ENCODE results near the gene ST3GAL5. TPM values are rescaled to one million over a fixed set of nuclear protein-coding genes. Genes with fewer than 3 reads are reported as not detected.

Gene ST3GAL5
- total and polyA plus RNA-seq, 2 donors (not counting 1 experiment from before 2014, with no cell fraction given) = 42.6 to 94.3 TPM

DNA sequence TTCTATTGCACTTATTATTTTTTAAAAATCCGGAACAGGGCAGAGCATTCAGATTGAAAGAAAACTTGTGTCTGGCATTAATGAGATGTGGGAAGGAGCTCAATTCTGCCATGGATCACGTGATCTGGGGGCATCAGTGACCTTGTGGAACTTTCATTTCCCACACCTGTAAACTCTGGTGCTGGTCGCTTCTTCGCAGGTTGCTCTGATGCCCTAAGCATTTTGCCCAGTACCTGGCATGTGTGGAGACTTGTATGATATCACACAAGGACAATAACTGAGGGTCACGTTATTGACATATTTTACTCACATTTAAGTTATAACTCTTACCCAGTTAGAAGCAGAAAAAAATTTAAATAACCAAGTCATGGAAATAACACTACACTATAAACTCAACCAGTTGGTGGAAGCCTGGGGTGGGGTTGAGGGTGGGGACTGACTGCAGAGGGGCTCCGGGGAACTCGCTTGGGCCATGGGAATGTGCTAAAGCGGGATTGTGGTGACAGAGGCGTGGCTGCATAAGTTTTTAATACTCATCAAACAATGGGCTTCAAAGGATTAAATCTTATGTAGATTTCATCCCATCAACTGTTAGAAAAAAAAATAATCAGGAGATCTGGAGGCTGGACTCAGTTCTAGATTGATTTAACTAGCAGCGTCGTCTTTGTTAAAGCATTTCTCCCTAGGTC lies 36.5 kb downstream of the ST3GAL5 start:
- intact Hi-C loops (cut with micrococcal nuclease) = loop anchor here (2.0 to 5.0 kb wide), 2 partner anchors 145 to 185 kb away; no protein-coding TSS in a partner anchor
- ChIA-PET POLR2A (interaction anchor here (1.7 to 4.2 kb wide), 2 partner anchors 22 to 36 kb away, joined by 5 to 25 read pairs; partner anchors contain the start of gene ST3GAL5), CTCF (interaction anchor here (0.8 to 6.6 kb wide), 8 partner anchors 9 to 228 kb away, joined by 3 to 68 read pairs (median 6); partner anchors contain the start of gene ST3GAL5)
- H3K4me1 ChIP-seq (ENCODE audit: control insufficient read depth in 2 of 2, insufficient read depth in 2 of 2, low read length in 2 of 2) = peaks cover 49 to 55% of the 10 kb centered on the region in 2 donors
- H3K79me2 ChIP-seq (ENCODE audit: control insufficient read depth, insufficient read depth, low read length) = peaks cover 44% of the 10 kb centered on the region
- Mint-ChIP-seq H3K27ac (peak overlapping the region; percentile 99), H3K4me1 (peaks cover 66% of the 10 kb centered on the region), H3K4me3 (peak overlapping the region; percentile 87), H3K27me3 (no peaks in the 10 kb centered on the region), H3K9me3 (ENCODE audit: insufficient read depth) (no peaks in the 10 kb centered on the region)
- DNase-seq (no peak), ATAC-seq (ENCODE audit: low read depth) (no peak)
- peak overlapping the region in 3 of 5 experiments; percentile 23 to 56 (median 47) for H3K4me3 ChIP-seq (ENCODE audit: control extremely low read depth in 1 of 5, extremely low read depth in 1 of 5, insufficient read depth in 1 of 5, low read depth in 2 of 5, low read length in 4 of 5)
- H3K27me3 ChIP-seq (replicated peaks in 1 of 4; ENCODE audit: control extremely low read depth in 1 of 4, control insufficient read depth in 3 of 4, insufficient read depth in 4 of 4, low read length in 3 of 4) = no peaks in the 10 kb centered on the region
- H4K20me1 ChIP-seq (ENCODE audit: control insufficient read depth, insufficient read depth, low read length, poor library complexity, severe bottlenecking) = no peaks in the 10 kb centered on the region
- no peak for TF ChIP-seq EZH2 (IDR thresholded peaks at IDR 0.05; ENCODE audit: borderline replicate concordance, insufficient read depth, low read depth, low read length, poor library complexity, severe bottlenecking)
- TF ChIP-seq, protein P1, sequence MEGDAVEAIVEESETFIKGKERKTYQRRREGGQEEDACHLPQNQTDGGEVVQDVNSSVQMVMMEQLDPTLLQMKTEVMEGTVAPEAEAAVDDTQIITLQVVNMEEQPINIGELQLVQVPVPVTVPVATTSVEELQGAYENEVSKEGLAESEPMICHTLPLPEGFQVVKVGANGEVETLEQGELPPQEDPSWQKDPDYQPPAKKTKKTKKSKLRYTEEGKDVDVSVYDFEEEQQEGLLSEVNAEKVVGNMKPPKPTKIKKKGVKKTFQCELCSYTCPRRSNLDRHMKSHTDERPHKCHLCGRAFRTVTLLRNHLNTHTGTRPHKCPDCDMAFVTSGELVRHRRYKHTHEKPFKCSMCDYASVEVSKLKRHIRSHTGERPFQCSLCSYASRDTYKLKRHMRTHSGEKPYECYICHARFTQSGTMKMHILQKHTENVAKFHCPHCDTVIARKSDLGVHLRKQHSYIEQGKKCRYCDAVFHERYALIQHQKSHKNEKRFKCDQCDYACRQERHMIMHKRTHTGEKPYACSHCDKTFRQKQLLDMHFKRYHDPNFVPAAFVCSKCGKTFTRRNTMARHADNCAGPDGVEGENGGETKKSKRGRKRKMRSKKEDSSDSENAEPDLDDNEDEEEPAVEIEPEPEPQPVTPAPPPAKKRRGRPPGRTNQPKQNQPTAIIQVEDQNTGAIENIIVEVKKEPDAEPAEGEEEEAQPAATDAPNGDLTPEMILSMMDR (IDR thresholded peaks at IDR 0.05) = no peak
- WGBS (ENCODE audit: insufficient coverage) = 67% methylated on average over 1 of the region's 11 CpGs
- H3K4me2 ChIP-seq (replicated peaks; ENCODE audit: low read depth, low read length, poor library complexity, severe bottlenecking) = peak overlapping the region; percentile 73
- H3K9ac ChIP-seq (ENCODE audit: low read length) = peak overlapping the region; percentile 57
- H3K27ac ChIP-seq (ENCODE audit: low read length in 2 of 2) = peak overlapping the region; percentile 95 to 100
- peak overlapping the region; percentile 53 for H2AFZ ChIP-seq (ENCODE audit: insufficient read depth, low read depth, low read length, poor library complexity, severe bottlenecking)
- H3K9me3 ChIP-seq (ENCODE audit: control extremely low read depth in 1 of 3, control insufficient read depth in 2 of 3, insufficient read depth in 1 of 3, low read length in 2 of 3) = peaks cover 0 to 3% (median 3%) of the 10 kb centered on the region in 3 donors
- peaks cover 11 to 37% of the 10 kb centered on the region in 2 experiments for H3K36me3 ChIP-seq (replicated peaks in 1 of 2; ENCODE audit: control extremely low read depth in 1 of 2, control insufficient read depth in 1 of 2, extremely low read depth in 1 of 2, insufficient read depth in 2 of 2, low read length in 1 of 2)

Data from B cell (primary cell).